Measurements from ENCODE around the gene CHRM5. TPM values are rescaled to one million over a fixed set of nuclear protein-coding genes. Genes with fewer than 3 reads are reported as not detected.
A peak's percentile ranks its signal among the peaks of the same experiment; 100 is the strongest.

Gene CHRM5
- total and polyA plus RNA-seq, 9 of the 15 experiments (the other 6 are each of a cell fraction or from before 2014, with no cell fraction given), result not detected

GRCh38 chr15:33932734-33933133 is 35.6 kb upstream of the CHRM5 start:
- no peak overlapping the region for H3K4me3 ChIP-seq
- POLR2A ChIA-PET, result no interaction called here
- ATAC-seq, result no peak
- H4K20me1 ChIP-seq (replicated peaks; ENCODE audit: control insufficient read depth, insufficient read depth, low read length), result no peaks in the 10 kb centered on the region
- H3K4me1 ChIP-seq (replicated peaks in 1 of 2; ENCODE audit: control insufficient read depth in 2 of 2, insufficient read depth in 2 of 2, low read length in 2 of 2), result no peaks in the 10 kb centered on the region
- H2AFZ ChIP-seq (ENCODE audit: low read depth, low read length), result no peak overlapping the region
- H3K27ac ChIP-seq (ENCODE audit: extremely low read depth, low read depth, low read length), result no peak overlapping the region
- DNase-seq (ENCODE audit: extremely low read depth in 1 of 4, low spot score in 3 of 4), result no peak
- WGBS (ENCODE audit: insufficient coverage, low coverage, missing lambda C conversion rate), result 0% methylated on average over 2 of the region's 2 CpGs
- H3K4me2 ChIP-seq (ENCODE audit: insufficient read depth, low read length), result no peak overlapping the region
- no peaks in the 10 kb centered on the region; a peak in 1 of 5 replicates for H3K27me3 ChIP-seq (ENCODE audit: control insufficient read depth in 2 of 2, insufficient read depth in 2 of 2, low read length in 2 of 2)
- no TSS peak for BruUV-seq (replicated peaks)
- H3K9me3 ChIP-seq (replicated peaks; ENCODE audit: control insufficient read depth, insufficient read depth, low read depth, low read length), result no peaks in the 10 kb centered on the region
- CTCF ChIA-PET (ENCODE audit: low intra/inter-chr PET ratio), result no interaction called here
- H3K79me2 ChIP-seq (ENCODE audit: control insufficient read depth, insufficient read depth, low read length), result no peaks in the 10 kb centered on the region
- in situ Hi-C loops (cut with MboI) (no loop called here), intact Hi-C loops (cut with micrococcal nuclease) (no loop called here)
- H3K9me1 ChIP-seq (ENCODE audit: control insufficient read depth, insufficient read depth, low read length), result no peaks in the 10 kb centered on the region
- H3K36me3 ChIP-seq (ENCODE audit: control insufficient read depth, insufficient read depth, low read length), result no peaks in the 10 kb centered on the region
- TF ChIP-seq ZNF316 (IDR thresholded peaks at IDR 0.05), result 0 out of 2 replicates have a peak, but pooled peaks have one; percentile 31
- no peak for TF ChIP-seq GATAD2A (IDR thresholded peaks at IDR 0.05)
- no peak for TF ChIP-seq ARHGAP35 (IDR thresholded peaks at IDR 0.05; ENCODE audit: partially characterized antibody)
- TF ChIP-seq KAT8 (IDR thresholded peaks at IDR 0.05; ENCODE audit: low read depth), result no peak
- no peak for TF ChIP-seq TSHZ1 (CRISPR knock-in tag; IDR thresholded peaks at IDR 0.05)
- peak; percentile 22; the same call in 1 of the 2 replicates for TF ChIP-seq C11orf30 (IDR thresholded peaks at IDR 0.05; ENCODE audit: low read depth)
- no peak for FAIRE-seq
- no peak overlapping the region for H3K9ac ChIP-seq (ENCODE audit: insufficient read depth in 1 of 2, low read depth in 2 of 2, low read length in 2 of 2)

Measured in K562 (cell line).